ENCODE measurements around the gene TUBG2. TPM values are rescaled to one million over a fixed set of nuclear protein-coding genes. Genes with fewer than 3 reads are reported as not detected.
"Not testable (repeated sequence)": the region's sequence is repeated elsewhere in the genome, so short reads cannot be mapped to it uniquely, and the experiment has no call there.

TUBG2 gene
- total RNA-seq, 1 donor from 2014 or later, result 14.2 TPM

DNA sequence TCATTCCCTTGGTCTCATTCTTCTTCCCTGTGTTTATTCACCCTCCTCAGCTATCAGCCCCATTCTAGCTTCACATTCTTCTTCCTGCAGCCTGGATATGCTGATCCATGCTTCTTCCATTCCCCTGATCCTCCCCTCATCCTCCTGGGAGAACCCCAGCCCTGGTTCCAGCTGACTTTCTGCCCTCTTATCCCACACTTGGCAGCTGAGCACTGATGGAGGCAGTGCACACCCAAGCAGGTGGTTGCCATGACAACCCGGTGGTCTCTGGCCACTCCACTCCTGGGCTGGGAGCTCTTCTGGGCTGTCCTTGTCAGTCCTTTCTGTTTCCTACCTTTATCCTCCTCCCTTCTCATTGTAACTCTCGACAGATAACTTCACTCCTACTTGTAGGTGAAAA lies 16.7 kb upstream of the TUBG2 start:
- DNase-seq (ENCODE audit: low read depth), result no peak
- TF ChIP-seq, protein P1, sequence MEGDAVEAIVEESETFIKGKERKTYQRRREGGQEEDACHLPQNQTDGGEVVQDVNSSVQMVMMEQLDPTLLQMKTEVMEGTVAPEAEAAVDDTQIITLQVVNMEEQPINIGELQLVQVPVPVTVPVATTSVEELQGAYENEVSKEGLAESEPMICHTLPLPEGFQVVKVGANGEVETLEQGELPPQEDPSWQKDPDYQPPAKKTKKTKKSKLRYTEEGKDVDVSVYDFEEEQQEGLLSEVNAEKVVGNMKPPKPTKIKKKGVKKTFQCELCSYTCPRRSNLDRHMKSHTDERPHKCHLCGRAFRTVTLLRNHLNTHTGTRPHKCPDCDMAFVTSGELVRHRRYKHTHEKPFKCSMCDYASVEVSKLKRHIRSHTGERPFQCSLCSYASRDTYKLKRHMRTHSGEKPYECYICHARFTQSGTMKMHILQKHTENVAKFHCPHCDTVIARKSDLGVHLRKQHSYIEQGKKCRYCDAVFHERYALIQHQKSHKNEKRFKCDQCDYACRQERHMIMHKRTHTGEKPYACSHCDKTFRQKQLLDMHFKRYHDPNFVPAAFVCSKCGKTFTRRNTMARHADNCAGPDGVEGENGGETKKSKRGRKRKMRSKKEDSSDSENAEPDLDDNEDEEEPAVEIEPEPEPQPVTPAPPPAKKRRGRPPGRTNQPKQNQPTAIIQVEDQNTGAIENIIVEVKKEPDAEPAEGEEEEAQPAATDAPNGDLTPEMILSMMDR (conservative IDR thresholded peaks at IDR 0.05; ENCODE audit: low read depth, low read length), result no peak
- H3K4me3 ChIP-seq (ENCODE audit: low read depth, low read length), result no peak overlapping the region

DNA sequence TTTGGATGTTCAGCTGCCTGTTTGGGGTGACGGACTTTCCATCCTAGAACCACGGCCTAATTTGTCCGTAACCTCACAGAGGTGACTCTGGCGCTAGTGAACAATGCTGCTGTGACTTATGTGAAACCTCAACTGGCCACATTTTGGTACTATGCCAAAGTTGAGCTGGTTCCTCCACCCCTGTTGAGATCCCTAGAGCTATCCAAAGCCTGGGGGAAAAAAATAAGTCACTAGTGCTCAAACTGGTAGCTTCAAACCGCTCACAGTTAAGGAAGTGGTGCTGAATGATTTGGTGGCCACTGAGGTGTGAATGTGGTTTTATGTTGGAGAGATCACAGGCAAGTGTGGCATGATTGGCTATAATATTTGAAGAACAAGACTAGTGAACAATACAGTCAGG lies 11.3 kb upstream of the TUBG2 start:
- no peak overlapping the region for H3K4me3 ChIP-seq (ENCODE audit: low read depth, low read length)
- TF ChIP-seq, protein P1 (conservative IDR thresholded peaks at IDR 0.05; ENCODE audit: low read depth, low read length), result no peak
- no peak for DNase-seq (ENCODE audit: low read depth)

DNA sequence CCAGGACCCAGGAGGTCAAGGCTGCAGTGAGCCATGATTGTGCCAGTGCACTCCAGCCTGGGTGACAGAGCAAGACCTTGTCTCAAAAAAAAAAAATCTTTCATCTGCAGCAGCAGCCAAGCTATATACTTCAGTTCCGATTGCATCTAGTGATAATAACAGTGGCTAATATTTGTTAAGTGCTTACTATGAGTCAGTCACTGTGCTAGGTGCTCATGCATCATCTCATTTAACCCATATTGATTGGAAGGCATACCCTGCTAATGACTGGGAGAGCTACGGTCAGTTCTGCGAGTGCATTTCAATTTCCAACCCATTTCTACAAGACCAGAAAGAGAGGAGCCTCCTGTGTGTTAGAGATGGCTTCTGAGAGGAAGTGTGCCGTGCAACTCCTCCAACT lies 7.7 kb upstream of the TUBG2 start:
- TF ChIP-seq, protein P1 (conservative IDR thresholded peaks at IDR 0.05; ENCODE audit: low read depth, low read length), result no peak
- no peak overlapping the region for H3K4me3 ChIP-seq (ENCODE audit: low read depth, low read length)
- DNase-seq (ENCODE audit: low read depth), result no peak

DNA sequence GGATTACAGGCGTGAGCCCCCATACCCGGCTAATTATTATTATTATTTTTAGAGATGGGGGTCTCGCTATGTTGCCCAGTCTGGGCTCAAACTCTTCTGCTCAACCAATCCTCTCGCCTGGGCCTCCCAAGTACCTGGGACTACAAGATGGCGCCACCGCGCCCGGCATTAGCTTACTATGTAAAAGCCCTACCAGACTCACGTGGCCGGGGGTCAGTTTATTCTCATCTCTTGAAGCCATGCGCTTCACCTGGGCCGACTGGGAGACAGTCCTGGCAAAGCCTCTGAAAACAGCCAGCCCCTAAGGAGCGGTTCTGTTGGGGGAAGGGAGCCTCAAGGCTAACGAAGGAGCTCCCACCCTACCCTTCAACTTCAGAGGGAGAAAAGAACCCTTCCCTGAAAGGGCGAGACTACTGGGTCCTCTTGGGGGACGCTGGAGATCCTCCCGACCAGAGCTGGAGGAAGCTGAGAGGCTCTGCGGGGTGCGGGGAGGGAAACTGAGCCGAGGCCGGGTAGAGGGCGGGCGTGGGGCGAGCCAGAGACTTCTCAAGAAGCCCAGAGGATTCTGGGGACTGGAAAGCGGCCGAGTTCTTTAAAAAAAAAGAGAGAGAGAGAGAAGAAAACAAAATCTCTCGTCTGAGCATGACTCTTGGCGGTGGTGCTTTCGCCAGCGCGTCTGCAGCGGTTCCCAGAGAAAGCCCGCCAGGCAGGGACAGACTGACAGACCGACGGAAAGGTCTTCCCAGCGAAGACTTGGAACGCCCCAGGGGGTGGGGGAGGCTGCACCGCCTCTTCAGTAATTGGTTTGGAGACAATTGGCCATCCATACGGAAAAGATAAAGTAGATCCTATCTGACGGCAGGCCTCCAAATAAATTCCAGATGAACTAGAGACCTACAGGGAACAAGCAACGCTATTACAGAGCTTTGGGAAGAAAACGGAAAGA lies 5.6 kb upstream of the TUBG2 start:
- DNase-seq (ENCODE audit: low read depth), result no peak
- TF ChIP-seq, protein P1 (conservative IDR thresholded peaks at IDR 0.05; ENCODE audit: low read depth, low read length), result no peak
- H3K4me3 ChIP-seq (ENCODE audit: low read depth, low read length), result peak overlapping the region; percentile 36

DNA sequence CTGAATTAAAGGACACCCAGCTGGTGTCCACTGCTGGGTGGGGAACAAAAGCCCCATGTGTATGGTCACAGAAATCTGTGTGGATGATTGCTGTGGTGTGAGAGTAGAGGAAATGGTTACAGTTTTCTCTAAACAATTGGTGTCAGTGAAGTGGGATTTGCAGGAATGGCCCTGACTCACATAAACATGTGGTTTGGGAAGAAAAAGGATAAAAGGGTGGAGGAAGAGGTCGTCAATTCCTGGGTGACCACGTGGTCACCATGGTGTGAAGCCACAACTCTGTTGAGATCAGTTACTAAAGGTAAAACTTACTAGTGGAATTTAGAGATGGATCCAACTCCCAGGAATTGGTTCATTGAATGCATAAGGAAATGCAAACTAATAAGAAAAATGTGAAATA lies 3.6 kb upstream of the TUBG2 start:
- no peak for DNase-seq (ENCODE audit: low read depth)
- TF ChIP-seq, protein P1 (conservative IDR thresholded peaks at IDR 0.05; ENCODE audit: low read depth, low read length), result no peak
- no peak overlapping the region for H3K4me3 ChIP-seq (ENCODE audit: low read depth, low read length)

DNA sequence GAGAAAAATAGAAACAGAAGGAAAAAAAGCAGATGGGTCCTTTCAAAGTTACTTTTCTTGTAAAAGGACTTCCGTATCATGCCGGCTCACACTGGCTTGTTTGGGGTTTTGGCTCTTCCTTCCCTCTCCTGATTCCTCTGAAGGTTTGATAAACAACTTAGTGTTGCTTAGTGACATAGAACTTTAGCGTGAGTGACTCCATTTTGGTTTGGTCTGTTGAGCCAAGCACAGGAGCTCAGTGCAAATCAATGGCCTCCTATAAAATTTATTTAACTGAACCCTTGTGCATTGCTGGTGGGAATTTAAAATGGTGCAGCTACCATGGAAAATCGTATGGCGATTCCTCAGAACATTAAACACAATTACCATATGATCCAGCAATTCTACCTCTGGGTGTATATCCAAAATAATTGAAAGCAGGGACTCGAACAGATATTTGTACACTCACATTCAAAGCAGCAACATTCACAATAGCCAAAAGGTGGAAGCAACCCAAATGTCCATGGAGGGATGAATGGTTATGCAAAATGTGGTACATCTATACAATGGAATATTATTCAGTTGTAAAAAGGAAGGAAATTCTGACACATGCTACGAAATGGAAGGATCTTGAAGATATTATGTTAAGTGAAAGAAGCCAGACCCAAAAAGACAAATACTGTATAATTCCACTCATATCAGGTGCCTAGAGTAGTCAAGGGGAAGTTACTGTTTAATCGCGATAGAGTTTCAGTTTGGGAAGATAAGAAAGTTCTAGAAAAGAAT lies 1.1 kb upstream of the TUBG2 start:
- no peak for DNase-seq (ENCODE audit: low read depth)
- TF ChIP-seq, protein P1 (conservative IDR thresholded peaks at IDR 0.05; ENCODE audit: low read depth, low read length), result no peak
- H3K4me3 ChIP-seq (ENCODE audit: low read depth, low read length), result no peak overlapping the region

DNA sequence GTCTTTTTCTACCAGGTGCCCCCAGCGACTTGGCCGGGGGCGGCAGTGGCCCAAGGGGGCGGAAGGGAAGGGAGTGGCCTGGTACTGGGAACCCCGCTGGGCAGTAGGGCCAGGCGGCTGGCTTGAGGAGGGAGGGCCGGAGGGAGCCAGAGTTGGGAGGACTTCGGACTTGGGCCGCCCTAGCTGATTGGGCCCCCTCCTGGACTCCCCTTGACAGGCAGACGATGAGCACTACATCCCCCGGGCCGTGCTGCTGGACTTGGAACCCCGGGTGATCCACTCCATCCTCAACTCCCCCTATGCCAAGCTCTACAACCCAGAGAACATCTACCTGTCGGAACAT lies 819 bp downstream of the TUBG2 start:
- DNase-seq (ENCODE audit: low read depth), result not testable (repeated sequence)
- peak overlapping the region; percentile 89 for H3K4me3 ChIP-seq (ENCODE audit: low read depth, low read length)

All from epithelial cell of proximal tubule (primary cell).